Measurements from ENCODE around the gene SIPA1.

DNA sequence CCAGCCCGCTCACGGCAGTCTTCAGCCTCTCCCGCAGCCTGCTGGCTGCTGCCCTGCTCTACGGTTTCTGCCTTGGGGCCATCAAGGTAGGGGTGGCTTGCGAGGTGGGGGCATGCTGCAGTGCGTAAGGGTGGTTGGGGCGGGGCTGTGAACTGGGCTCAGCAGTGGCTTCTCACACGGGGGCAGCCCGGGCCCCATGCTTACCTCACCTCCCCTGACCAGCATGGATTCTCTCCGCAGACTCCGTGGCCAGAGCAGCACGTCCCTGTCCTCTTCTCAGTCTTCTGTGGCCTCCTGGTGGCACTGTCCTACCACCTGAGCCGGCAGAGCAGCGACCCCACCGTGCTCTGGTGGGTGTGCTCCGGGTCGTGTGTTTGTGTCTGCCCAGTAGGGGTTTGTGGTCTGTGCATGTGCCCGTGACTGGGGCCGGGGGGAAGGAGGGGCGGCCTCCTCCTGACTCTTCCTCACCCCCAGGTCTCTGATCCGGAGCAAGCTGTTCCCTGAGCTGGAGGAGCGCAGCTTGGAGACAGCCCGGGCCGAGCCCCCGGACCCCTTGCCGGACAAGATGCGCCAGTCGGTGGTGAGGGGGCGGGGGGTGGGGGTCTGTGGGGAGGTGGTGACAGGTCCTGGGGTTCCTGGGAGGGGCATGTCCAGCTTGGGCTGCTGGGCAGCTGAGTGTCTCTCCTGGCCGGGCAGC lies 12.8 kb upstream of the SIPA1 start:
- TF ChIP-seq GATA2 (IDR thresholded peaks at IDR 0.05; ENCODE audit: low read depth, low read length) = no peak
- no peak for TF ChIP-seq GATA3 (IDR thresholded peaks at IDR 0.05; ENCODE audit: low read depth, low read length)
